NT2/D1 (cell line): ENCODE measurements around the gene MRPL55.

Source experiments
- SUZ12 ChIP-seq: IDR thresholded peaks from 2 replicates; pipeline ENCODE4 v1.6.1; 2011; ENCODE audit not compliant: insufficient read length, insufficient read depth; ENCODE audit errors: extremely low read depth
- YY1 ChIP-seq: IDR thresholded peaks from 2 replicates; pipeline ENCODE4 v1.6.1; 2011; ENCODE audit not compliant: insufficient read length, insufficient read depth

- no peak for TF ChIP-seq SUZ12
- TF ChIP-seq YY1: peak; percentile 22
Observed at GRCh38 chr1:228139931-228140723, 31.0 kb upstream of the MRPL55 start, which contains the start of gene GUK1.
